HFFc6 (cell line): Measurements from ENCODE around the gene FIGNL2. TPM values are rescaled to one million over a fixed set of nuclear protein-coding genes. Genes with fewer than 3 reads are reported as not detected.

Experiments
- DNase-seq: peaks from one replicate; pipeline ENCODE4 v3.0.0-alpha.2; 2018
- H3K27ac Mint-ChIP-seq: 2 replicates; pipeline ENCODE4 v1.8.0; 2020; ENCODE audit warnings: mild to moderate bottlenecking, mixed read lengths
- H3K27me3 Mint-ChIP-seq: 2 replicates; pipeline ENCODE4 v1.8.0; 2021; ENCODE audit warnings: mild to moderate bottlenecking, moderate library complexity, mixed read lengths; ENCODE audit not compliant: insufficient read depth
- H3K36me3 Mint-ChIP-seq: 2 replicates; pipeline ENCODE4 v1.8.0; 2021; ENCODE audit warnings: low read depth, mixed read lengths
- H3K4me1 Mint-ChIP-seq: 2 replicates; pipeline ENCODE4 v1.8.0; 2020; ENCODE audit warnings: low read depth, mixed read lengths
- H3K4me3 Mint-ChIP-seq: 2 replicates; pipeline ENCODE4 v1.8.0; 2020; ENCODE audit warnings: mild to moderate bottlenecking, moderate library complexity, mixed read lengths
- H3K9me3 Mint-ChIP-seq: 2 replicates; pipeline ENCODE4 v1.8.0; 2020; ENCODE audit warnings: mild to moderate bottlenecking, mixed read lengths
- total RNA-seq, 6 experiments: library from RNA; stranded (reverse); fragmentation: NEBNext Ultra II Directional; extraction: Animal tissue kit (Norgen Biotek cat#: 25700); gene quantifications; 2 replicates in 1 of 6; 3 replicates in 5 of 6; pipeline ENCODE4 v1.2.3, GENCODE V29; 2021
- TF ChIP-seq, protein P1 (sequence below): fragments of 200-600 bp; sonication (generic); IDR thresholded peaks from 2 replicates; pipeline ENCODE4 v1.5.0; 2021; ENCODE audit warnings: antibody characterized with exemption, mild to moderate bottlenecking

Gene FIGNL2
- total RNA-seq, 6 experiments from 2014 or later: not detected

DNA sequence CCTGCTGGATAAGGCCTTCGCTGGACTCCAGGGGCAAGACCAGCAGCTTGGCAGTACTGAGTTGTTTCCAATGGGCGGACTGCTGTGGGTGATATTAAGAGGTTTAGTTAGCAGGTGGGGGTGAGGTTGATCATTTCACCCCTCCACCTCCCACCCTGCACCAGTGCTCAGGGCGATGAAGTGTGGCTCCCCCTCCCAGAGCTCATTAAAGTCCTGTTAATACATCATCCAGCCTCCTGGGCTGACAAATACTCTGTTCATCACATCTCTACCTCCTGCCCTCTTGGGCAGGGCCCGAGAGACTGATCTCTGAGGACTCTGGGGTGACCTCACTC, 2.4 kb upstream of the FIGNL2 start:
- Mint-ChIP-seq H3K36me3 (no peaks in the 10 kb centered on the region), H3K4me3 (no peak overlapping the region), H3K27ac (no peak overlapping the region), H3K27me3 (peaks cover 18% of the 10 kb centered on the region), H3K4me1 (peaks cover 4% of the 10 kb centered on the region), H3K9me3 (no peaks in the 10 kb centered on the region)
- TF ChIP-seq, protein P1, sequence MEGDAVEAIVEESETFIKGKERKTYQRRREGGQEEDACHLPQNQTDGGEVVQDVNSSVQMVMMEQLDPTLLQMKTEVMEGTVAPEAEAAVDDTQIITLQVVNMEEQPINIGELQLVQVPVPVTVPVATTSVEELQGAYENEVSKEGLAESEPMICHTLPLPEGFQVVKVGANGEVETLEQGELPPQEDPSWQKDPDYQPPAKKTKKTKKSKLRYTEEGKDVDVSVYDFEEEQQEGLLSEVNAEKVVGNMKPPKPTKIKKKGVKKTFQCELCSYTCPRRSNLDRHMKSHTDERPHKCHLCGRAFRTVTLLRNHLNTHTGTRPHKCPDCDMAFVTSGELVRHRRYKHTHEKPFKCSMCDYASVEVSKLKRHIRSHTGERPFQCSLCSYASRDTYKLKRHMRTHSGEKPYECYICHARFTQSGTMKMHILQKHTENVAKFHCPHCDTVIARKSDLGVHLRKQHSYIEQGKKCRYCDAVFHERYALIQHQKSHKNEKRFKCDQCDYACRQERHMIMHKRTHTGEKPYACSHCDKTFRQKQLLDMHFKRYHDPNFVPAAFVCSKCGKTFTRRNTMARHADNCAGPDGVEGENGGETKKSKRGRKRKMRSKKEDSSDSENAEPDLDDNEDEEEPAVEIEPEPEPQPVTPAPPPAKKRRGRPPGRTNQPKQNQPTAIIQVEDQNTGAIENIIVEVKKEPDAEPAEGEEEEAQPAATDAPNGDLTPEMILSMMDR: no peak
- no peak for DNase-seq

DNA sequence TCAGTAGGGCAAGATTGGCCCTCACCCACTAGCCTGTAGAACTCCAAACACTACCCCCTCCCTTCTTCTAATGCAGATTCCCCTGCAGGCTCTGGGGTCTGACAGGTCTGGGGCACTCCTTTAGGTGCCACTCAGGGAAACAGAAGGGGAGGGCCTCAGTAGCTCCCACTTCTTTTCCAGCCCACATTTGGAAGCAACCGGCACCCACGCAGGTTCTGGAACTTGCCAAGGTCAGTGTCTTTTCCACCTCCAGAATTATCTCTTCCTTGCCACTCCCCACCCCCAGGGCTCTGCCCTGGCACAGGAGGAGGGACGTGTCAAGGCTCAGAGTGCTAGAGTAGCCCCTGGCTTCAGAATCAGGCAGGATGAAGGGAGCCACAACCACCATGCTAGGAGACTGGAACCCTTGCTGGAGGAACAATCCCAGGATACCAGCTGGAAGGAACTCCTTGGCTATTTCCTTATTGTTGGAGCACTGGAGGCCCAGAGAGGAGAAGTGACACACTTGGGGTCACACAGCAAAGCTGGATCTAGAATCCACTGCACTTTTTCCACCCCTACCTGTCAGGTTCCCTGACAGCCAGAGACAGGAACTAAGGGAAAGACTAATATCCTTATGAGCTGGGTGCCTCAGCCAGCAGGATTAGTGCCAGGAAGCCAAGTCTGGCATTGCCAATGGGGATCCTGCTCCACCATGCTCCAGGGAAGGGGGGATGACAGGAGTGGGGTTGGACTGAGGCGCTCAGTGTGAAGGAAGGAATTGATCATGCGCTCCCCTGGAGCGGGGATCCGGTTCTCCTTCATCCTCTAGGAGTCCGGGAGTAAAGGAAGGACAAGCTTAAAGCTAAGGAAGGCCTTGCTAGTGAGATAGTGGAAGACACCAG, 1.8 kb upstream of the FIGNL2 start:
- TF ChIP-seq, protein P1: no peak
- Mint-ChIP-seq H3K4me3 (no peak overlapping the region), H3K27ac (no peak overlapping the region), H3K9me3 (no peaks in the 10 kb centered on the region), H3K4me1 (no peaks in the 10 kb centered on the region), H3K36me3 (no peaks in the 10 kb centered on the region), H3K27me3 (peaks cover 25% of the 10 kb centered on the region)
- no peak for DNase-seq

DNA sequence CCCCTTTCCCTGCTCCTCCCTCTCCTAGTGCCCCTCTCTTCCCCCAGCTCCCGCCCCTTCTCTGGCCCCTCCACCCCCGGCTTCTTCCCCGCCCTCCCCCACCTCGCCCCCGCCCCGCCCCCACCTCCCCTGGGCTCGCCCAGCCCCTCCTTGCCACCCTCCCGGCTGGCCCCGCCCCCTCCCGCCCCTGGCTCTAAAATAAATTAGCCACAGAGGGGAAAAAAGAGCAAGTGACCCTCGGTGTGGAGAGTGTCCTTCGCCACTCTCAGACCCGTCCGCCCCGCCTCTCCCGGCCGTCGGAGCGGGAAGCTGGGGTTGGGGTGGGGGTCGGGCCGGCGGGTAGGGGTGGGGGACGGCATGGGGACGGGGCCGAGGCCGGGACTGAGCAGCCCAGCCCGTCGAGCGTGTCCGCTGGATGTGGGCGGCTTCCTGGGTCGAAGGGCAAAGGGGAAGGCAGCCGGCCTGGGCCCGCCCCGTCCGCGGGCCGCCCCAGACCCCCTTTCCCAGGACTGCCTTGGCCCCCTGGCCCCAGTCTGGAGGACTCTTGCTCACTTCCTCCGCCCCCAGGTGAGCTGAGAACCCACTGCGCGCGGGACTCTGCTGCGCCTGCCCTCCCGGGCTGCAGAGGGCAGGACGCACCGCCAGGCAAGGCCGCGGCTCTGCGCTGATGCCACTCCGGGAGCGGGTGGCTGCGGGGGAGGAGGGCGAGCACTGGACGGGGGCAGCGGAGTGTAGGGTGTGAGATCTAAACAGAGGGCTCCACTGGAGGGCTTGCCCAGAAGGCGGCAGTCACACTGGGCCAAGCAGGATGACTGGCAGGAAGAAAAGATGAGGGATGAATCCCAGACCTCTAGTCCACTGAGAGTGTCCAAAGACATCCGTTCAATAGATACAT, 570 bp upstream of the FIGNL2 start:
- no peak overlapping the region for H3K27ac Mint-ChIP-seq
- no peaks in the 10 kb centered on the region for H3K36me3 Mint-ChIP-seq
- H3K27me3 Mint-ChIP-seq: peaks cover 35% of the 10 kb centered on the region
- TF ChIP-seq, protein P1: no peak
- no peaks in the 10 kb centered on the region for H3K4me1 Mint-ChIP-seq
- DNase-seq: no peak
- H3K4me3 Mint-ChIP-seq: no peak overlapping the region
- H3K9me3 Mint-ChIP-seq: no peaks in the 10 kb centered on the region

DNA sequence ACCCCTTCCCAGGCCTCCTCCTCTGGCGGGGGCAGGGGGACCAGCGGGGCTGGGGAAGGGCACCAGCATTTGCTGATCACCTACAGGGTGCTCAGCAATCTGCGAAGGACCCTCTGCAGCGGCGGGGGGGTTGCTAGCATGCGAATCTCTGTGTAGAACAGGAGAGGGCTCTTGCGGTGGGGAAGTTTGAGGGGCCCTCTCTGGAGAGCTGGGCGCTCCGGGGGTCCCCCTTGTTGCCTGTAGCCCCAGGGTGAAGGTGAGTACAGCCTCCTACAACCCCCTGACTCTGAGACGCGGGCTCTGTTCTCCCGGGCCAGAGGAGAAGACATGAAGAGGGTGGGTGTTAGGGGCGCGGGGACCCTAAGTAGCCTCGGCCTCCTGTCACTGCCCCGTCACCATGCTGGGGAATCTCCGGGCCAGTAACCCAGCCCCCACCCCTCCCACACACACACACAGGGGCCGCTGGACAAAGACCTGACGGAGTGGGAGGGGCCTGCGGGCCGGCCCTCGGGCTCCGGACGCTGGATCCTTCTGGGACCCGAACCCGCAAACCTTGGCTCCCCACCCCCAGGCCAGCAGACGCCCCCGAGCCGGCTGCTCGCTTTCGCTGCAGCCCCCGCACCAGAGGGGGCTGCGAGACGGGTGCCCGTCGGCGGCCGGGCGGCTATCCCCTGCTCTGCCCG, 734 bp downstream of the FIGNL2 start:
- H3K27ac Mint-ChIP-seq: no peak overlapping the region
- peak overlapping the region; percentile 28 for H3K4me3 Mint-ChIP-seq
- H3K27me3 Mint-ChIP-seq: peaks cover 43% of the 10 kb centered on the region
- H3K9me3 Mint-ChIP-seq: no peaks in the 10 kb centered on the region
- DNase-seq: no peak
- no peaks in the 10 kb centered on the region for H3K36me3 Mint-ChIP-seq
- TF ChIP-seq, protein P1: no peak
- H3K4me1 Mint-ChIP-seq: no peaks in the 10 kb centered on the region

DNA sequence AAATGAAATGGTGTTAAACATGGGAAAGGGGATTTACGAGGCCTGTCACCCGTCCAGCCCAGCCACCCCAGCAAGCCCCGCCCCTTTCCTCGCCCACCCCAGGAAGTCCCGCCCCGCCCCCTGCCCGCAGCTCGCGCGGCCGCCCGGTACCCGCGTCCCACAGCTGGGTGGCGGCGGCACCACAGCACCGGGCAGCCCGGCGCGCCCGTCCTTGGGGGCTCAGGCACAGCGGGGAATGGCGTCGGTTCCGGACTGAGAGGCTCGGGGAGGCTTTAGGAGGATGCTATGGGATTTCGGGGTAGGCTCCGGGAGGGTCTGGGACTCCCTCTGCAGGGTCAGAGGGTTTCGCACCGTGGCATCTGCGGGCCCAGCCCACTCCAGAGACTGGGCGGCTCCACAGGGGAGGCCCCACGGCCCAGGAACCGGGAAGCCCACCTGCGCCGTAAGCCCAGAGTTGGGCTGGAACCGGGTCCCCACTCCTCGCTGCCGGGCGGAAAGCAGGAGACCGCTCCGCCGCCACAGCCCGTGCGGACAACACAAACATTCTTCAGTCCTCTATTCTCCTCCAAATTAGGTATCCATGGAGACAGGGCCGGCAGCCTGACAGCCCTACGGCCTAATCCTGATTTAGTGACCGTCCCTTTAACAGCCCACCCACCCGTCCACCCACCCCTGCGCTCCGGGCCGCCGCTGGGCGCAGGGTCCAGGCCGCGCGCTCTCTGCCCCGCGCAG, 1.4 kb downstream of the FIGNL2 start:
- Mint-ChIP-seq H3K9me3 (no peaks in the 10 kb centered on the region), H3K36me3 (no peaks in the 10 kb centered on the region), H3K27ac (no peak overlapping the region), H3K27me3 (peaks cover 50% of the 10 kb centered on the region), H3K4me1 (no peaks in the 10 kb centered on the region), H3K4me3 (peak overlapping the region; percentile 62)
- TF ChIP-seq, protein P1: no peak
- DNase-seq: no peak
